Measurements from ENCODE around the gene UBE2B.
"Not testable (repeated sequence)": the region's sequence is repeated elsewhere in the genome, so short reads cannot be mapped to it uniquely, and the experiment has no call there.

Gene UBE2B

GRCh38 chr5:134370871-134371833 is at the start of gene UBE2B:
Gene UBE2B (plus strand): TSS chr5:134371569. CDS start chr5:134371596, 27 bp downstream.
- peak; percentile 95 to 98 for DNase-seq (ENCODE audit: low read depth in 2 of 2)

GRCh38 chr5:134327327-134327726 is 44.0 kb upstream of the UBE2B start:
- no peak for DNase-seq (ENCODE audit: low read depth in 2 of 2)

- no peak for DNase-seq (ENCODE audit: low read depth in 2 of 2)
Measured at GRCh38 chr5:134328619-134329018, 42.8 kb upstream of the UBE2B start.

- not testable (repeated sequence) for DNase-seq (ENCODE audit: low read depth in 2 of 2)
Measured at GRCh38 chr5:134336833-134337232, 34.5 kb upstream of the UBE2B start.

- DNase-seq (ENCODE audit: low read depth in 2 of 2) = not testable (repeated sequence)
Measured at GRCh38 chr5:134343500-134343899, 27.9 kb upstream of the UBE2B start.

GRCh38 chr5:134345476-134345875 is 25.9 kb upstream of the UBE2B start:
- not testable (repeated sequence) for DNase-seq (ENCODE audit: low read depth in 2 of 2)

GRCh38 chr5:134345996-134346395 is 25.4 kb upstream of the UBE2B start:
- DNase-seq (ENCODE audit: low read depth in 2 of 2) = no peak

GRCh38 chr5:134349463-134349862 is 21.9 kb upstream of the UBE2B start:
- DNase-seq (ENCODE audit: low read depth in 2 of 2) = no peak

- DNase-seq (ENCODE audit: low read depth in 2 of 2) = no peak
Measured at GRCh38 chr5:134355681-134356080, 15.7 kb upstream of the UBE2B start.

- DNase-seq (ENCODE audit: low read depth in 2 of 2) = no peak
Measured at GRCh38 chr5:134365604-134366003, 5.8 kb upstream of the UBE2B start.

- peak in 1 of 2 donors; percentile 13 for DNase-seq (ENCODE audit: low read depth in 2 of 2)
Measured at GRCh38 chr5:134370311-134370870, 978 bp upstream of the UBE2B start.

- DNase-seq (ENCODE audit: low read depth in 2 of 2) = peak; percentile 5 to 23
Measured at GRCh38 chr5:134371834-134372340, 518 bp downstream of the UBE2B start.

- not testable (repeated sequence) for DNase-seq (ENCODE audit: low read depth in 2 of 2)
Measured at GRCh38 chr5:134373633-134374032, 2.3 kb downstream of the UBE2B start.

GRCh38 chr5:134374232-134374631 is 2.9 kb downstream of the UBE2B start:
- peak in 1 of 2 donors; percentile 6 for DNase-seq (ENCODE audit: low read depth in 2 of 2)

GRCh38 chr5:134380346-134380745 is 9.0 kb downstream of the UBE2B start:
- no peak for DNase-seq (ENCODE audit: low read depth in 2 of 2)

- DNase-seq (ENCODE audit: low read depth in 2 of 2) = not testable (repeated sequence)
Measured at GRCh38 chr5:134382204-134382603, 10.8 kb downstream of the UBE2B start.

GRCh38 chr5:134383980-134384697 is 12.8 kb downstream of the UBE2B start:
- DNase-seq (ENCODE audit: low read depth in 2 of 2) = no peak

- DNase-seq (ENCODE audit: low read depth in 2 of 2) = no peak
Measured at GRCh38 chr5:134387443-134387842, 16.1 kb downstream of the UBE2B start.

GRCh38 chr5:134392301-134392700 is 20.9 kb downstream of the UBE2B start:
- DNase-seq (ENCODE audit: low read depth in 2 of 2) = no peak

- no peak for DNase-seq (ENCODE audit: low read depth in 2 of 2)
Measured at GRCh38 chr5:134394932-134395331, 23.6 kb downstream of the UBE2B start.

GRCh38 chr5:134396274-134396673 is 24.9 kb downstream of the UBE2B start:
- DNase-seq (ENCODE audit: low read depth in 2 of 2) = no peak

GRCh38 chr5:134397196-134397595 is 25.8 kb downstream of the UBE2B start:
- DNase-seq (ENCODE audit: low read depth in 2 of 2) = no peak

Measured in stimulated activated CD8-positive, alpha-beta memory T cell treated with anti-CD3 and anti-CD28 coated beads, Interleukin-7, amount 100 ng/mL, for 4 hours (primary cell).